GM19467 (cell line): ENCODE results near the gene SMIM20.
A peak's percentile ranks its signal among the peaks of the same experiment; 100 is the strongest.
"Not testable (repeated sequence)": the region's sequence is repeated elsewhere in the genome, so short reads cannot be mapped to it uniquely, and the experiment has no call there.

Experiments
- ATAC-seq: cut with Tn5 transposase; IDR thresholded peaks from one replicate; pipeline ENCODE4 v1.9.1; 2021; ENCODE audit warnings: mild to moderate bottlenecking, moderate library complexity; ENCODE audit not compliant: unreplicated experiment

SMIM20 gene

GRCh38 chr4:25913851-25914669, at the start of gene SMIM20:
SMIM20 (plus strand) TSS chr4:25914220; CDS start chr4:25914314, 94 bp downstream.
- peak; percentile 95 for ATAC-seq

- no peak for ATAC-seq
Observed at GRCh38 chr4:25865586-25865985, 48.4 kb upstream of the SMIM20 start.

- ATAC-seq: not testable (repeated sequence)
Observed at GRCh38 chr4:25866401-25866800, 47.6 kb upstream of the SMIM20 start.

DNA sequence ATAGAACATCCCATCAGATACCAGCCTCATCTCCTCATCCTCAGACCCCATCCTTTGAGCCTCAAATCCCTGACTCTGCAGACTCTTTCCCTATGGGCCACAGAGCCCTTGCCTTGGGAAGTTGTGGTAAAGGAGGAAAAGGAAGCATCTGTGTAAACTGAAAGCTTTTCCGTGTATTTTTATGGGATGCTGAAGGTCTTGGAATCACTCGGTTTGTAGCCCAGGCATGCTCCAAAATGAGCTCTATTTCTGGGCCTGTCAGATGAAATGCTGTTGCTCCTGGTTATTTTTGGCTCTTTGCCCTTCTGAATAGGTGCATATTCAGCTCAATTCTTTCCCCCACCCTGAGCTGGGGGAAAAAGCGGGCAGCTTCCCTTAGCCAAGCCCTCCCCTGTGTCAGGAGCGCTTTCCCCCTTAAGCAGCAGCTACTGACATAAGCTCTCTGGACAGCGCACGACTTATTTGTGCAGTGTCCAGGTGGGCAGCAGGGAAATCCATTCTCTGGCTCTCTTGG, 46.2 kb upstream of the SMIM20 start:
- no peak for ATAC-seq

- ATAC-seq: peak; percentile 31
Observed at GRCh38 chr4:25870081-25870480, 43.9 kb upstream of the SMIM20 start.

DNA sequence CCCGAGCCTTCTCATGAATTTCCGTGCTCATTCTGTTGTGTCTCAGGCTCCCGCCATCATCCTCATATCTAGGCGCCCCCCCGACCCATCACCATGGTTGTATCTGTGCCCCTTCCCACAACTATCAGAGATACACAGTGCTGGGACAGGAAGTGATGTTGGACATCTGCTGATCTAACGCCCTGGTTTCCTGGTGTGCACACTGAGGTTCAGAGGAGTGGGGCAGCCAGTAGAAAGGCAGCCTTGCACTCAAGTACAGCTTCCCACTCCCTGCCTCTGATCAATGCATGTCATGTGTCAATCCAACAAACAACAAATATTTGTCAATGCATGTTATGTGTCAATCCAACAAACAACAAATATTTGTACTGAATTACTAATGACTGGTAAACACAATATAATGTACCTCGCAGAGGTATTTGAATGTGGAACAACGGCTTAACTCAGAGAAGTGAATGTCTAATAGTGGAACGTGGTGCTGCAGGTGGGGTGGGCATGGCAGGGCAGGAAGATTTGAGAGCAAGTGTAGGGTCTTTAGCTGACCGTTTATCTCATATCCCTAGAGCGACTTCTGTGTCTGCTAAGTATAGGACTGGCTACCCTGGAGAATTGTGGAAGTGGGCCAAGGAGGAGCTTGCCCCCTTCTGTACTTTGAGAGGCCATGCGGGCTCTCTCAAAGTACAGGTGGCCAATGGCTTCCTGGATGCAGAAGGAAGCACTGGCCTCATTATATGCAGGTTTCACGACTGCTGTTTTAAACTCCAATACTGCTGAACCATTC, 41.0 kb upstream of the SMIM20 start:
- ATAC-seq: no peak

- no peak for ATAC-seq
Observed at GRCh38 chr4:25873632-25874129, 40.3 kb upstream of the SMIM20 start.

DNA sequence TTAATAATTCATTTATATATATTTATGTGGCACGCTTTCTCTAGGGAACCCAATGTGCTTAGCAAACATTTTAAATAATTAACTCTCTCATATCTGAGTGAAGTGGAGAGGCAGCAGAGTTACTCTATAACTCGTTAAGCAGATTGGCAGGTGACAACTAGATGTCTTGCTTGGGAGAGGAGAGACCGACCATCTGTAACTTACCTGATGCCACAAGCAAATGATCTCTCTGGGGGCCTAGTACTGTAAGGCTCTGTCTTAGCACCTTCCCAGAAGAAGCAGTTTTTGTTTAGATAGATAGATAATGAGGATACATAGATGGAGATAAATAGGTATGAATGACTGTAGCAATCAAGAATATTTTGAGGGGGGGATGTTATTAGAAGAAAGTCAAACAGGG, 39.4 kb upstream of the SMIM20 start:
- peak; percentile 52 for ATAC-seq

DNA sequence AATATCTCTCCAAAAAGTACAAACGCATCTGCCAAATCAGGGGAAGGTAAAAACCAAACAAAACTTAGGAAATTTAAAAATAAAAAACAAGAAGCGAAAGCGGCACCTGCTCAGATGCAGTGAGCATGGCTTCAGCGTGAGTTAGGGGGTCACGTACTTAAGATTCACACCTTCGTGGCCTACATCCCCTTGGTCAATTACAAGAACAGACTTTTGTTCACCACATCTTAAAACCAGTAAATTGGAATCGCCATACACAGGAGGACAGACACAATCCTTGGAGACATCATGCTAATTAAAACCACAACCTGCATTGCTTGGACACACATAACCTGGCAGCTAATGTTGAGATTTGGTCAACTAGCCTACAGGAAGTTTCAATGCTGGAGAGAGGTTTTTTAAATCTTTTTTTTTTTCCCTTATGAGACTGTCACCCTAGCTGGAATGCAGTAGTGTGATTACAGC, 38.7 kb upstream of the SMIM20 start:
- peak; percentile 49 for ATAC-seq

- no peak for ATAC-seq
Observed at GRCh38 chr4:25878676-25879075, 35.3 kb upstream of the SMIM20 start.

GRCh38 chr4:25879091-25879584, 34.9 kb upstream of the SMIM20 start:
- no peak for ATAC-seq

DNA sequence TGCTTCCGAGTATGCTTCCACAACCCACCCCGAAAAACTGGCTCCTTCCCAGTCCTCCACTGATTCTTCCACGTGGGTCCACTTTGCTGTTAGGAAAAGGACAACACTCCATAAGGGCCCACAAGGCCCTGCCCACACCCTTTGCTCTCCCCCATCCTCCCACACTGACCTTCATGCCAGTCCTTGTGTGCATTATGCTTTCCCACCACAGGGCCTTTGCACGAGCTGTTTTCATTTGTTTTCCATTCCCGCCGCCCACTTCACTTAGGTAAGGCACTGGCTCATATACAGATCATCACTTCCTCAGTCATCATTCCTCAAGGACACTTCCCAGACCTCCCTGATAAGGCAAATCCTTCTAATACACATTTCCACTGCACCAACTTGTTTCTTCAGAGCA, 34.4 kb upstream of the SMIM20 start:
- no peak for ATAC-seq

DNA sequence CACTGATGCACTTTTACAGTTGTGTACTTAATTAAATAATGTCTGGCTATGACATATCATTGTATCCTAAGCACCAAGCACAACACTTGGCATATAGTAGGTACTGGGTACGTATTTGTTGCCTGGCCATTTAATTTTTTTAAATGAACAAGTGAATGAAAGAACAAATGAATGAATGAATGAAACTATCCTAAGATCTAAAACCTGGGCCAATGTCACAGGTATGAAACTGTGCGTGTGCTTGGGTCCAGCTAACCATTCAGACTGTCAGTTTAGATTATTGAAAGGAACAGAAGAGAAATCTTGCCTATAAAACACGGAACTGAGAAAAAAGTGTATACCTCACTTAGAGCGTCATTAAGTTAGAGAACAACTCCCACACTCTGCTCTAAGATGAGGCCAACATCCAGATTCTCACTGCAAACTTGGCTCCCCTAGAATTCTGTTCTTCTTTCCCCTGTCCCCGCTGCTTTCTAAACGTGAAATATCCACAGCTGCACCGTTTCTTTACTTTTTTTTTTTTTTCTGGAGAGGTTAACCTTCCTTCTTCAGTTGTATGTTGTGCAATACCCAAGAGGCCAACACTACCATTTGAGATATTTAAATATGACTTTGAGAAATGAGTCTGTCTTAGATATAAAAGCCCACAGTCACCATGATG, 33.9 kb upstream of the SMIM20 start:
- peak; percentile 51 for ATAC-seq

GRCh38 chr4:25881193-25881592, 32.8 kb upstream of the SMIM20 start:
- no peak for ATAC-seq

DNA sequence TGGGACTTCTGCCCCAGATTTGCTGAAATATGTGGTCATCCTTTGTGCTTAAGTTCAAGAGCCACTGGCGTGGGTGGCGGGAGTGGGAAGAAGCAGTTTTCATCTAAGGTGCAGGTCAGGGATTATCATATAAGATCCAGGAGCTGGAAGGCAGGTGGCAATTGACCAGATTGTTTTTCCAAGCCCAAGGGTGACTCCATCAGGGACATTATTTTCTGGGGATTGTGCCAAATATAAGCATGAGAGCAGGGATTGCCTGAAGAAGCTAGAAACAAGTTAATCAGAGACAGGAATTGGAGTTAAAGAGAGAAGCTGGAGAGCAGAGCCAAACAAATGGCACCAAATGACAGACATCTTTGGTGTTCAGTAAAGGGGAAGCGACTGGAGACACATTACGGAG, 31.8 kb upstream of the SMIM20 start:
- ATAC-seq: no peak

- ATAC-seq: no peak
Observed at GRCh38 chr4:25883565-25883964, 30.5 kb upstream of the SMIM20 start.

DNA sequence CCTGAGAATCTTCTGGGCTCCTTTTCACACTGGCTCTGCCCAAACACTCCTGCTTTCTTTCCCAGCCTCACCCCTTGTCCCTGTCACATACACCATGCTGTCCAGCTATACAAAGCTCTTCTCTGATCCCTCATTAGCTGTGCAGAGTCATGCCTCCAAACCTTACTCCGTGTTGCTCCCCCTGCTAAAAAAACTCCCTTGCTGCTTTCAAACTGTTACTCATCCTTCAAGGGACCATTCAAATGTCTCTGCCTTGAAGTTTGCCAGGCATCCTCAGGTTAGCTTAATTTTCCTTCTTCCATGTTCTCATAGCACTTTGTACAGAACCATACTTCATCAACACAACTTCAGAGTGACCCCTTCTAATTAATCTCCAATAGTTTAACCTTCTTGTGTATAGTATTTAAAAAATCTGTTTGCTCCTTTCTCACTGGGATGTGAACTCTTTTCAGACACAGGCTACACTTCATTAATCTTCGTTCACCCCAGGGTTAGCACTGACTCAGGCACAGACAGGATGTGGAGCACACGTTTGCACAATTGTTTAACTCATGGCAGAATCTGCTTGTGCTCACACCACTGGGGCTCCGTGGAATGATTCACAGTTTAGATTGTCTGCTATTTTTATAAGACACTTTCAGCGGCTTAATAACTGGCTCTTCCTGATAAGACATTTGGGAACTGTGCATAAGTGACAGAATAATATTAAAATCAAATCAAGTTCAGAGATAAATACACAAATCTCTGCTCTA, 29.8 kb upstream of the SMIM20 start:
- ATAC-seq: no peak

DNA sequence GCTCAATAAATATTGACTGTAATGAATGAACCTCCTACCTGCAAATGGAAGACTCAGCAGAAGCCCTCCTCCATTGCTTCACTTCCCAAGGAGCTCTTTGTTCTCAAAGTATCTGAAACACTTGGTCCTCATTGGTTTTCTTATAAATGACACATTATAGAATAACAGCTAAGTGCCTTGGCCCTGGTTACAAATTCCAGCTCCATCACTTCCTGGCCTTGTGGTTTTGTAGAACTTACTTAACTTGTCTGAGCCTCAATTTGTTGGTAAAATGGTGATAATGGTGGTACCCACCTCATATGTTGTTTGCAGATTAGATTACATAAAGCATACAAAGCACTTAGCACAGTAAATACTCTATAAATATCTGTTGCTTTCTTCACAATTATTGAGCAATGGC, 25.2 kb upstream of the SMIM20 start:
- no peak for ATAC-seq

- ATAC-seq: no peak
Observed at GRCh38 chr4:25889589-25890503, 24.2 kb upstream of the SMIM20 start.
